AG04450 (cell line): ENCODE data around the gene REXO4. TPM values are rescaled to one million over a fixed set of nuclear protein-coding genes. Genes with fewer than 3 reads are reported as not detected.
A peak's percentile ranks its signal among the peaks of the same experiment; 100 is the strongest.

Source experiments
- CTCF ChIA-PET: fragments of 300-600, 350-600 bp; formaldehyde crosslinking; extraction: SDS; loops from one replicate; lab custom pipeline; 2022; ENCODE audit warnings: antibody characterized with exemption, inconsistent platforms; lab: Charles Lee
- POLR2A ChIA-PET: fragments of 350-600 bp; formaldehyde crosslinking; extraction: SDS; loops from one replicate; lab custom pipeline; 2021; ENCODE audit warnings: antibody characterized with exemption, inconsistent platforms; lab: Yijun Ruan, JAX
- DNase-seq: peaks from one replicate; pipeline ENCODE4 v3.0.0-alpha.2; 2011; ENCODE audit warnings: low read depth, low spot score
- H3K27ac ChIP-seq: one replicate; pipeline ENCODE4 v1.5.1; 2012; ENCODE audit warnings: low read depth, low read length, control low read depth
- H3K27me3 ChIP-seq: one replicate; pipeline ENCODE4 v1.6.0; 2012; ENCODE audit warnings: low read length; ENCODE audit not compliant: control insufficient read depth, insufficient read depth
- H3K4me3 ChIP-seq: 2 replicates; pipeline ENCODE4 v1.5.1; 2011; ENCODE audit warnings: mild to moderate bottlenecking, low read depth, low read length, control low read depth
- H3K9me3 ChIP-seq: 2 replicates; pipeline ENCODE4 v1.5.1; 2012; ENCODE audit warnings: low read length; ENCODE audit not compliant: control insufficient read depth, insufficient read depth
- CTCF ChIP-seq: IDR thresholded peaks from 2 replicates; pipeline ENCODE4 v1.5.1; 2011; ENCODE audit warnings: low read depth, low read length, control low read depth, inconsistent platforms
- polyA plus RNA-seq: library from polyadenylated mRNA; depleted of rRNA; stranded (reverse); fragments of >200 nt; gene quantifications from 2 replicates; pipeline ENCODE4 v1.2.3, GENCODE V29; 2011

The REXO4 gene
- polyA plus RNA-seq, 1 experiment = 21.0 TPM

- Histone ChIP-seq H3K9me3 (peaks cover 2% of the 10 kb centered on the region; the same call in 1 of the 2 replicates), H3K27ac (no peak overlapping the region), H3K27me3 (peaks cover 5% of the 10 kb centered on the region), H3K4me3 (no peak overlapping the region)
- no peak for DNase-seq
- ChIA-PET CTCF (no interaction called here), POLR2A (no interaction called here)
- TF ChIP-seq CTCF = no peak
These were observed 2.6 kb upstream of the REXO4 start for GRCh38 chr9:133420392-133420827.

GRCh38 chr9:133419005-133419404, 1.2 kb upstream of the REXO4 start:
- no peak overlapping the region for H3K27ac ChIP-seq
- CTCF ChIA-PET = no interaction called here
- H3K4me3 ChIP-seq = peak overlapping the region; percentile 83; the same call in 1 of the 2 replicates
- POLR2A ChIA-PET = interaction anchor here (0.6 to 1.2 kb wide), 3 partner anchors 9 to 45 kb away, joined by 3 read pairs; no protein-coding TSS in a partner anchor
- no peak for DNase-seq
- peaks cover 2% of the 10 kb centered on the region; the same call in 1 of the 2 replicates for H3K9me3 ChIP-seq
- TF ChIP-seq CTCF = no peak
- H3K27me3 ChIP-seq = no peaks in the 10 kb centered on the region

- DNase-seq = no peak
- Histone ChIP-seq H3K27ac (peak overlapping the region; percentile 11), H3K4me3 (no peak overlapping the region), H3K9me3 (peaks cover 2% of the 10 kb centered on the region; the same call in 1 of the 2 replicates), H3K27me3 (no peaks in the 10 kb centered on the region)
- no peak for TF ChIP-seq CTCF
- POLR2A ChIA-PET = no interaction called here
- CTCF ChIA-PET = interaction anchor here (1.4 kb wide), 1 partner anchor 71 kb away, joined by 4 read pairs; no protein-coding TSS in a partner anchor
These were observed 2.6 kb downstream of the REXO4 start for GRCh38 chr9:133415170-133415569.

GRCh38 chr9:133408042-133408441, 9.8 kb downstream of the REXO4 start:
- DNase-seq = no peak
- TF ChIP-seq CTCF = no peak
- Histone ChIP-seq H3K27ac (no peak overlapping the region), H3K27me3 (no peaks in the 10 kb centered on the region), H3K4me3 (no peak overlapping the region), H3K9me3 (no peaks in the 10 kb centered on the region; the same call in 1 of the 2 replicates)
- CTCF ChIA-PET = no interaction called here
- POLR2A ChIA-PET = no interaction called here

GRCh38 chr9:133406480-133407307, 11.1 kb downstream of the REXO4 start:
- peak; percentile 93 for TF ChIP-seq CTCF
- H3K27ac ChIP-seq = no peak overlapping the region
- ChIA-PET POLR2A (no interaction called here), CTCF (interaction anchor here (0.6 to 3.2 kb wide), 5 partner anchors 30 to 80 kb away, joined by 3 to 13 read pairs (median 4); partner anchors contain the start of genes SLC2A6 and STKLD1)
- peak; percentile 47 for DNase-seq
- no peak overlapping the region for H3K4me3 ChIP-seq
- H3K27me3 ChIP-seq = no peaks in the 10 kb centered on the region
- H3K9me3 ChIP-seq = no peaks in the 10 kb centered on the region; the same call in 1 of the 2 replicates
